NCI-H460 (cell line): ENCODE results near the gene DERA. TPM values are rescaled to one million over a fixed set of nuclear protein-coding genes. Genes with fewer than 3 reads are reported as not detected.
"Not testable (repeated sequence)": the region's sequence is repeated elsewhere in the genome, so short reads cannot be mapped to it uniquely, and the experiment has no call there.

Experiments
- DNase-seq: peaks from one replicate; pipeline ENCODE4 v3.0.0-alpha.2; 2016; ENCODE audit warnings: low read depth; ENCODE audit errors: extremely low read depth
- total RNA-seq: library from RNA; depleted of rRNA; stranded (reverse); fragments of >200 nt; shearing (Covaris generic); gene quantifications from 2 replicates; pipeline ENCODE4 v1.2.3, GENCODE V29; 2014

DERA gene
- total RNA-seq, 1 experiment from 2014 or later: 53.8 TPM

- no peak for DNase-seq
These were observed 11.8 kb upstream of the DERA start for GRCh38 chr12:15899282-15899870.

GRCh38 chr12:15904378-15904920 lies 6.7 kb upstream of the DERA start:
- DNase-seq: no peak

GRCh38 chr12:15910468-15910863 lies 666 bp upstream of the DERA start:
- DNase-seq: peak; percentile 5

- DNase-seq: not testable (repeated sequence)
These were observed 799 bp downstream of the DERA start for GRCh38 chr12:15911931-15912330.

- DNase-seq: not testable (repeated sequence)
These were observed 3.0 kb downstream of the DERA start for GRCh38 chr12:15914131-15914530.

GRCh38 chr12:15918066-15918465 lies 6.9 kb downstream of the DERA start:
- DNase-seq: no peak

GRCh38 chr12:15919418-15919817 lies 8.3 kb downstream of the DERA start:
- DNase-seq: no peak

GRCh38 chr12:15924956-15925355 lies 13.8 kb downstream of the DERA start:
- no peak for DNase-seq

GRCh38 chr12:15928346-15928745 lies 17.2 kb downstream of the DERA start:
- DNase-seq: no peak

GRCh38 chr12:15928870-15929571 lies 17.9 kb downstream of the DERA start:
- DNase-seq: no peak

- peak; percentile 8 for DNase-seq
These were observed 20.5 kb downstream of the DERA start for GRCh38 chr12:15931590-15932053.

GRCh38 chr12:15932327-15932726 lies 21.2 kb downstream of the DERA start:
- DNase-seq: no peak

GRCh38 chr12:15932971-15933370 lies 21.8 kb downstream of the DERA start:
- no peak for DNase-seq

GRCh38 chr12:15933751-15934150 lies 22.6 kb downstream of the DERA start:
- DNase-seq: no peak

- DNase-seq: no peak
These were observed 25.6 kb downstream of the DERA start for GRCh38 chr12:15936751-15937150.

GRCh38 chr12:15937902-15938301 lies 26.8 kb downstream of the DERA start:
- DNase-seq: no peak

- no peak for DNase-seq
These were observed 28.0 kb downstream of the DERA start for GRCh38 chr12:15939111-15939510.

- no peak for DNase-seq
These were observed 31.3 kb downstream of the DERA start for GRCh38 chr12:15942475-15942874.

GRCh38 chr12:15943519-15943918 lies 32.4 kb downstream of the DERA start:
- DNase-seq: not testable (repeated sequence)

GRCh38 chr12:15948461-15948860 lies 37.3 kb downstream of the DERA start:
- not testable (repeated sequence) for DNase-seq

- no peak for DNase-seq
These were observed 44.1 kb downstream of the DERA start for GRCh38 chr12:15955281-15955680.

GRCh38 chr12:15956010-15956409 lies 44.9 kb downstream of the DERA start:
- DNase-seq: no peak
